Measurements from ENCODE around the gene MBTPS2. TPM values are rescaled to one million over a fixed set of nuclear protein-coding genes. Genes with fewer than 3 reads are reported as not detected.

Gene MBTPS2
- total RNA-seq, 2 experiments from 2014 or later: 3.1 to 15.8 TPM

- Histone ChIP-seq H3K4me3 (ENCODE audit: low read depth, low read length, poor library complexity, severe bottlenecking) (no peak within 1 kb of the TSS), H3K4me1 (ENCODE audit: insufficient read depth, low read length, poor library complexity, severe bottlenecking) (no peaks in the 10 kb centered on the region), H3K27ac (ENCODE audit: low read depth, low read length, poor library complexity, severe bottlenecking) (no peak within 1 kb of the TSS), H3K9me2 (ENCODE audit: insufficient read depth, low read length) (no peaks in the 10 kb centered on the region), H3K79me2 (ENCODE audit: insufficient read depth, low read depth, low read length) (no peaks in the 10 kb centered on the region), H4K20me1 (ENCODE audit: insufficient read depth, low read length) (no peaks in the 10 kb centered on the region), H3K4me2 (ENCODE audit: low read length) (no peak within 1 kb of the TSS), H3K9me3 (ENCODE audit: low read length) (no peaks in the 10 kb centered on the region), H2AFZ (ENCODE audit: low read length) (no peak within 1 kb of the TSS), H3K36me3 (ENCODE audit: insufficient read depth, low read length) (peaks cover 27% of the 10 kb centered on the region)
- ChIA-PET POLR2A (interaction anchor here (0.6 to 1.2 kb wide), 4 partner anchors 11 to 646 kb away, joined by 3 to 4 read pairs (median 3); partner anchors contain the start of gene MBTPS2), CTCF (ENCODE audit: unreplicated experiment) (no interaction called here)
- no TSS peak for BruUV-seq (replicated peaks)
- TF ChIP-seq, protein P1, sequence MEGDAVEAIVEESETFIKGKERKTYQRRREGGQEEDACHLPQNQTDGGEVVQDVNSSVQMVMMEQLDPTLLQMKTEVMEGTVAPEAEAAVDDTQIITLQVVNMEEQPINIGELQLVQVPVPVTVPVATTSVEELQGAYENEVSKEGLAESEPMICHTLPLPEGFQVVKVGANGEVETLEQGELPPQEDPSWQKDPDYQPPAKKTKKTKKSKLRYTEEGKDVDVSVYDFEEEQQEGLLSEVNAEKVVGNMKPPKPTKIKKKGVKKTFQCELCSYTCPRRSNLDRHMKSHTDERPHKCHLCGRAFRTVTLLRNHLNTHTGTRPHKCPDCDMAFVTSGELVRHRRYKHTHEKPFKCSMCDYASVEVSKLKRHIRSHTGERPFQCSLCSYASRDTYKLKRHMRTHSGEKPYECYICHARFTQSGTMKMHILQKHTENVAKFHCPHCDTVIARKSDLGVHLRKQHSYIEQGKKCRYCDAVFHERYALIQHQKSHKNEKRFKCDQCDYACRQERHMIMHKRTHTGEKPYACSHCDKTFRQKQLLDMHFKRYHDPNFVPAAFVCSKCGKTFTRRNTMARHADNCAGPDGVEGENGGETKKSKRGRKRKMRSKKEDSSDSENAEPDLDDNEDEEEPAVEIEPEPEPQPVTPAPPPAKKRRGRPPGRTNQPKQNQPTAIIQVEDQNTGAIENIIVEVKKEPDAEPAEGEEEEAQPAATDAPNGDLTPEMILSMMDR (conservative IDR thresholded peaks at IDR 0.05; ENCODE audit: low read length): no peak
- no peak for TF ChIP-seq EZH2phosphoT487 (IDR thresholded peaks at IDR 0.05; ENCODE audit: borderline replicate concordance, low read depth, low read length)
- DNase-seq (ENCODE audit: low spot score): no peak
- intact Hi-C loops (cut with micrococcal nuclease; ENCODE audit: unreplicated experiment): no loop called here
Measured at GRCh38 chrX:21855937-21856415, 16.6 kb downstream of the MBTPS2 start, which contains the start of gene YY2. TSS of gene YY2 (plus strand) at chrX:21855987. CDS start at chrX:21856485, 498 bp downstream.

GRCh38 chrX:21856504-21856903 lies 17.1 kb downstream of the MBTPS2 start:
- H3K4me1 ChIP-seq (ENCODE audit: insufficient read depth, low read length, poor library complexity, severe bottlenecking): no peaks in the 10 kb centered on the region
- intact Hi-C loops (cut with micrococcal nuclease; ENCODE audit: unreplicated experiment): no loop called here
- ChIA-PET POLR2A (interaction anchor here (0.8 to 1.2 kb wide), 2 partner anchors 11 to 17 kb away, joined by 3 to 4 read pairs; partner anchors contain the start of gene MBTPS2), CTCF (ENCODE audit: unreplicated experiment) (no interaction called here)
- H3K4me3 ChIP-seq (ENCODE audit: low read depth, low read length, poor library complexity, severe bottlenecking): no peak overlapping the region
- H3K36me3 ChIP-seq (ENCODE audit: insufficient read depth, low read length): peaks cover 27% of the 10 kb centered on the region
- no peaks in the 10 kb centered on the region for H4K20me1 ChIP-seq (ENCODE audit: insufficient read depth, low read length)
- no TSS peak for BruUV-seq (replicated peaks)
- DNase-seq (ENCODE audit: low spot score): no peak
- H2AFZ ChIP-seq (ENCODE audit: low read length): no peak overlapping the region
- no peak overlapping the region for H3K4me2 ChIP-seq (ENCODE audit: low read length)
- no peak overlapping the region for H3K27ac ChIP-seq (ENCODE audit: low read depth, low read length, poor library complexity, severe bottlenecking)
- no peaks in the 10 kb centered on the region for H3K9me3 ChIP-seq (ENCODE audit: low read length)
- no peaks in the 10 kb centered on the region for H3K9me2 ChIP-seq (ENCODE audit: insufficient read depth, low read length)
- TF ChIP-seq, protein P1 (conservative IDR thresholded peaks at IDR 0.05; ENCODE audit: low read length): no peak
- H3K79me2 ChIP-seq (ENCODE audit: insufficient read depth, low read depth, low read length): no peaks in the 10 kb centered on the region

DNA sequence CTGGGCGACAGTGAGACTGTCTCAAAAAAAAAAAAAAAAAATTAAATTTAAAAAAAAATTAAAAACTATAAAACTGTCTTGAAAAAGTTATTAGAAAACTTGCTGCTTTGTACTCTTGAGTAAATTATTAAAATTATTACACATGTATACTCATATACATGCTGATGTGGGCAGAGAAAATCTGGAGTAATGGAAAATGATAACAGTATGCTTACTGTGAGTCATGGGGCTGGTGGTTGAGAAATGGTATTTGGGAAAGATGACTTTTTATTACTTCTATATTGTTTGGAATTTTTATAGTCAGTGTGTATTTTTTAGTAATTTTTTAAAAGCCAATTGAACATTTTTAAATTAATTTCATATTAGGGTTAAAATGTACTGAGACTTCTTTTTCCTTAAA lies 23.8 kb downstream of the MBTPS2 start:
- Histone ChIP-seq H3K27ac (ENCODE audit: low read depth, low read length, poor library complexity, severe bottlenecking) (no peak overlapping the region), H3K9me3 (ENCODE audit: low read length) (no peaks in the 10 kb centered on the region), H3K79me2 (ENCODE audit: insufficient read depth, low read depth, low read length) (no peaks in the 10 kb centered on the region), H3K36me3 (ENCODE audit: insufficient read depth, low read length) (no peaks in the 10 kb centered on the region), H2AFZ (ENCODE audit: low read length) (no peak overlapping the region), H3K4me3 (ENCODE audit: low read depth, low read length, poor library complexity, severe bottlenecking) (no peak overlapping the region), H3K4me2 (ENCODE audit: low read length) (no peak overlapping the region), H3K9me2 (ENCODE audit: insufficient read depth, low read length) (no peaks in the 10 kb centered on the region), H4K20me1 (ENCODE audit: insufficient read depth, low read length) (no peaks in the 10 kb centered on the region), H3K4me1 (ENCODE audit: insufficient read depth, low read length, poor library complexity, severe bottlenecking) (no peaks in the 10 kb centered on the region)
- BruUV-seq (replicated peaks): no TSS peak
- ChIA-PET POLR2A (no interaction called here), CTCF (ENCODE audit: unreplicated experiment) (no interaction called here)
- intact Hi-C loops (cut with micrococcal nuclease; ENCODE audit: unreplicated experiment): no loop called here
- TF ChIP-seq EZH2phosphoT487 (IDR thresholded peaks at IDR 0.05; ENCODE audit: borderline replicate concordance, low read depth, low read length): no peak
- TF ChIP-seq, protein P1 (conservative IDR thresholded peaks at IDR 0.05; ENCODE audit: low read length): no peak
- no peak for DNase-seq (ENCODE audit: low spot score)

Data from OCI-LY7 (cell line).